Ramos (cell line): ENCODE results near the gene NFATC2.

Source experiments
- in situ Hi-C: fragments of 300-500 bp; cut with MboI; formaldehyde crosslinking; loops from one replicate; pipeline ENCODE4 v1.14.3; 2022; ENCODE audit warnings: low sequenced_read_pairs; ENCODE audit not compliant: unreplicated experiment

Gene NFATC2

GRCh38 chr20:51404297-51405060 lies 138.0 kb downstream of the NFATC2 start:
- in situ Hi-C loops, result loop anchor here (25.0 kb wide), 1 partner anchor 592 kb away; no protein-coding TSS in a partner anchor

GRCh38 chr20:51403466-51404220 lies 138.9 kb downstream of the NFATC2 start:
- in situ Hi-C loops, result loop anchor here (25.0 kb wide), 1 partner anchor 591 kb away; no protein-coding TSS in a partner anchor

DNA sequence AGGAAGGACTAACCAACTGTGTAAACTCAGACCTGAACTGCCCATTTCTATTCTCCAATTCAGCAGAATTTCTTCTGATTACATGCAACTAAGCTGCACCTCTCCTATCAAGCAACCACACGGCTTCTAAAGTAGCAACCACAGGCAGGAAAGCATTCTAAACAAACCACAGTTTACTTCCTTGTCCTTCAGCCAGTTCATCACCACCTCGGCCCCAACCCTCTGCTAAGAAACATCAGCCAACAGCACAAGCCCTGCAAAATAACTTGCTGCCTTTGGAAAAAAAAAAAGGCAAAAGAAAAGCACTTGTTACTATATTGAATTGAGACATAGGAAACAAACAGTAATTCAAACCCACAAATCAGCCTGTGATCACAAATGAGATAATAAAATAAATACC lies 140.3 kb downstream of the NFATC2 start:
- in situ Hi-C loops, result loop anchor here (25.0 kb wide), 1 partner anchor 590 kb away; no protein-coding TSS in a partner anchor

DNA sequence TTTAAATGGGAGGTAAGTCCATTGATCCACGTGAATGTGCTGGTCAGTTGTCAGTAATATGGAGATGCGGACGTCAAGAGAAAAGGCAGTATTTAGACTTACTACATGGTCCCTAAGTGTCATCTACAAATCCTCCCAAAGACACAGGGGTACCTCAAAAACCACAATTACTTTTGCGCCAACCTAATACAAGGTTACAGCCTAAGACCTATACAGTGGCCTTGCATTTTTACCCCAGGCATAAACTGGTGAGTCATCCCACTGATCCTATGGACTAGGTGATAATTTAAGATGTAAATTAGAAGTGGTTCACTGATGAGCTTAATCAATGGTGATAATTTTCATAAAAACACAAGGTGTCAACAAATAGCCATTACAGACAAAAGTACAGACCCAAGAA lies 141.0 kb downstream of the NFATC2 start:
- in situ Hi-C loops, result loop anchor here (25.0 kb wide), 1 partner anchor 589 kb away; no protein-coding TSS in a partner anchor

DNA sequence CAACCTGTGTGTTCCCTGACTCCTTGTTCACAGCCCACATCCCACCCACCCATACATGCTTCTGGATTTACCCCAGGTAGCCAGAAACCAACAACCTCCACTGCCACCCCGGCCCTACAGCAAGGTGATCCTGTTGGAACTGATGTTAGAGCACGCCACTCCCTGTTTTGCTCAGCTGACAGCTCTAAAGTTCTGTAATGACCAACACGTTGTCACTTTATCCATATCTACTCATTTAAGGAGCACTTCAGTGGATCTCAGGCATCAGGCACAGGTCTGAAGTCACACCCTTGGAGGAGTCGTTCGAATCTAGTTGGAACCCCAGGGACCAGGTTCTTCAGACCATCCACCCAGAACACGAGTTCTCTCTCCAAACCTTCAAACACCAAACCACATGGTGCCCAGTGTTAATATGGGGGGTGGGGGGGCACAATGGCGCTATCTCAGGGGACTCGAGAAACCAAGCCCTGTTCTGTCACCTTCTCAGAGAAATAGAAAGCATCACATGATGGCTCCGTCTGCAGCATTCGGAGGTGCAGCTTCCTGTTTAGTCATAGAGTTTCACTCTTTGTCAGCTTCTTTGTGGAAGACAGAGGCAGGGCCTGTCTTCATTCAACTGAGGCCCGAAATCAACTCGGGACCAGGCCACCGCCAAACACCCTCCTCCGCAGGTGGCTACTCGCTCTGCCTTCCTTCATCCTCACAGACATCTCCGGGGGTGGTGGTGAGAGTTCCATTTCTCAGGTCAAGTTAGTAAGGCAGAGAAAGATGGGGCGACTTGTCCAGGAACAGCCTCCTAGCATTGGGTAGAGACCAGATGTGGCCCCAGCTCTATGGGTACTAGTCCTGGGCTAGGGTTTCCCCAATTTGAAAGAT lies 142.2 kb downstream of the NFATC2 start:
- in situ Hi-C loops, result loop anchor here (25.0 kb wide), 1 partner anchor 588 kb away; no protein-coding TSS in a partner anchor

DNA sequence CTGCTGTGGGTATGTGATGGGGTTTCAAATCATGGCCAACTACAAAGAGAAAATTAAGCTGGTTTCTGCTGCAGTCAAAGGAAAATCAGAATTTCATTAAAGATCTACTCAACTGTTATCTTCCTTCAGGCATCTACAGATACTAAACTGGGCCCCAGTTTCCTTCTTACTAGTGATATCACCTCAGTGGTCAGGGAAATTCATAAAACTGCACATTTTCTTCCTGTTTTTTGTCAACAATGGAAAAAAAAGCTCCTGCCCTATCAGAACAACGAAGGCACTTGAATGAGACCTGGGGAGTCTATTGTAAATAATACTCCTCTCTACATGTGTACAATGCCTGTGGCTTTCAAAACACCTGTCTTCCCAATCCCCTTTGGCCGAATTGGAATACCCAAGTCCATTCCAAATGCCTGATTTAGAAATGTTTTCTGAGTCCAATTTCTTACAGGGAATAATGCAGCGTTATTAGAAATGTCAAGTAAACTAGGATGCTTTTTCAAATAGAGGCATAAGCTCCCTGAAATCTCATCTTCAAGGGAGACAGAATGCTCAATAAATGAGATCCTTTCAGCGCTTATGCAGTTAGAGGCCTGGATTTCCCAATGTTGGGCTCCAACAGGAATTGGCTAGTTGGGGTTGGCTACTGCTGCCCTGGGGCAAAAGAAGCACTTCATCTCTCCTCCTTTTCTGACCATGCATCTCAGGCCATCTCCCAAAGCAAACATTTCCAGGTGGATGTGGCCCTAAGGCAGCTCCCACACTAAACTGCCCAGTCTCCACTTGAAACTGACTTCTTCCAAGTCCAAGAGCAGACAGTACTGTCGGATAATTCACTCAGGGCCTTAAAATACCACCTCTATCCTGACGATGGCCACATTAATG lies 143.3 kb downstream of the NFATC2 start:
- in situ Hi-C loops, result no loop called here

- in situ Hi-C loops, result no loop called here
Measured at GRCh38 chr20:51398552-51398951, 144.0 kb downstream of the NFATC2 start.

- in situ Hi-C loops, result no loop called here
Measured at GRCh38 chr20:51398083-51398482, 144.4 kb downstream of the NFATC2 start.

DNA sequence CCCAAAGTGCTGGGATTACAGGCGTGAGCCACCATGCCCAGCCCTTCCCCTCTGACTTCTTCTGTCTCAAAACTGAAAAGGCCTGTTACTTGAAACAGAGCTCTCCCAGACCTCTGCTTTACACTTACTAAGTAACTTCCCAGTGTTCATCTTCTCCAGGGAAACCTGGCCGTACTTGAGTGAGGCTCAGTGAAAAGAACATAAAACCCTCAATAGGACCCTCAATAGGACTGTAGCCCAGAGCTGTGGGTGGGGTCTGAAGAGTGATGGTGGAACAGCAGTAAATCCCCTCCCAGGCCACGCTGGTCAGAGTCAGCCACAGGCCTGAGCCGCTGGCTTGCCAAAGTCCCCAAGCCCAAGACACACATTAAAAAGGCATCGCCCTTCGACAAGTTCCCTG lies 145.4 kb downstream of the NFATC2 start:
- in situ Hi-C loops, result no loop called here

DNA sequence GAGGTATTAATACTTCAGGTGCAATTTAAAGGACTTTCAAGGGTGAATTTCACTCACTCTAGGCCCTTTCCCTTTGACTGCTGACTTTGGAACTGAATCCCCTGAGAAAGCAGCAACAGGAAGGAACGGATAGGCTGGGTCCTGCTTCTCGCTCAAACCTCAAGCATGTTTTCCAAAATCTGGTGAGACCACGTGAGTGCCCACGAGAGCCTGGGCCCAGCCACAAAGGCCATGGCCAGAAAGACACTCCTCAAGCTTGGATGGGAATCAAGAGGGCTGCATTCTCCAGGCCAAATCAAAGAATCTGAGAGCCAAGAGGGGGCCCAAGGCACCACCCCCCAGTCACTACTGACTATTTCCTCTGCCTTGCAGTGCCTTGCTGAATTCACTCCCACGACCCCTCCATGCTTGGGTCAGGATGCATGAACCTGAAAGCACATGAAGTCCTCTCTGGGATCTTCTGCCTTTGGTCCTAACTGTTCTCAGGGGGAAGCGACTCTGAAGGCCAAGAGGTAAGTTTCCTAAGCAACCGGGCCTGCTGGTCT lies 146.1 kb downstream of the NFATC2 start:
- in situ Hi-C loops, result no loop called here

GRCh38 chr20:51394706-51395105 lies 147.8 kb downstream of the NFATC2 start:
- in situ Hi-C loops, result no loop called here

GRCh38 chr20:51393571-51393970 lies 148.9 kb downstream of the NFATC2 start:
- in situ Hi-C loops, result no loop called here

GRCh38 chr20:51392614-51393186 lies 149.8 kb downstream of the NFATC2 start:
- in situ Hi-C loops, result no loop called here

GRCh38 chr20:51391926-51392325 lies 150.6 kb downstream of the NFATC2 start:
- in situ Hi-C loops, result no loop called here

DNA sequence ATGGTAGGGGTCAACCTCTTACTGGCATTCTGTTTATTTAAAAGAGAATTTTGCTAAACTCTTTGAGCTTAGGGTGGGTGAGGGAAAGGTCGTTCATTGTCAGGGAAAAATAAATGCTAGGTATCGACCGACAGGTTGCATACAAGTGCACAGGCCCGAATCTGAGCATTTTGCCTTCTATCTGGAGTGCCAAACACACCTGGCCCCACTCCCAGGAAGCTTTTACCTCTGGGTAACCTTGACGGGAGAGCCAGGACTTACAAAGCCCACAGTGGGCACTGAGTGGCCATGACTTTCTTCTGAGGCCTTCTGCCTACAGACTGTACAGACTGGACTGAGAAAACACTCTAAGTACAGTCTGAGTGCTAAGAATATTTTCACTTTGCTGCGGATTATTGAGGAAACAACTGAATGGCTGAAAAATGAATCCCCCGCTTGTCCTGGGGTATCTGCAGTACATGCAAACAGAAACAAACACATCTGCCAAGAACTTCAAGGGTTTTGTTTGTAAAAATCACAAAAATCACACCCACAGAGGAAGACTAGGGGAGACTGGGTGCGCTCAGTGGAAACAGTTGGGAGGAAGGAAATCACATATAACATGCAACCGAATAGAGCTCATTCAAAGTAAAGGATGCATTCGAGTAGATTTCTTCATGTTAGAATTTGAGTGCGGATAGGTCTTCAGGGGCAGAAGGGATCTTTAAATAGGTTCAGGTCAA lies 152.8 kb downstream of the NFATC2 start:
- in situ Hi-C loops, result no loop called here

GRCh38 chr20:51388756-51389542 lies 153.6 kb downstream of the NFATC2 start:
- in situ Hi-C loops, result no loop called here

DNA sequence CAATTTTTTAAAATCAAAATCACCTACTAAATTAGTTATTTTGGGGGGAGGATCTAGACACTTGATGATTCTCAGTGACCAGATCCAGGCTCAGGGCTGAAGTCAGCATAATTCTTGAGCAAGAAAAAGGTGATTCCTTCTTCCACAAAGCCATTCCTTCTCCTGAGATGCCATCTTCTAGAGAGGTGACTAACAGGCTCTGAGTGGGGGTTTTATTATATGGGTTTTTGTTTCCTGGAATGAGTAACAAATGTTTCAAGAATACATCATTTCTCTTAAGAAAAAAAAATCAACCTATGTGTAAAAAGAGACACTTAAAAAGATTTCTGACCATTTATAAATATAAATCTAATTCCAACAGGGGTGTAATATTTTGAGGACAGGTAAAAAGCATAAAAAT lies 154.3 kb downstream of the NFATC2 start:
- in situ Hi-C loops, result no loop called here
